ENCODE results near the gene PPM1M. TPM values are rescaled to one million over a fixed set of nuclear protein-coding genes. Genes with fewer than 3 reads are reported as not detected.

Gene PPM1M
- total RNA-seq, 1 donor from 2014 or later: 10.6 TPM

- Mint-ChIP-seq H3K27ac (peak overlapping the region; percentile 94), H3K4me3 (peak overlapping the region; percentile 98), H3K4me1 (peaks cover 23% of the 10 kb centered on the region), H3K9me3 (no peaks in the 10 kb centered on the region), H3K36me3 (peaks cover 23% of the 10 kb centered on the region), H3K27me3 (ENCODE audit: low read depth) (no peaks in the 10 kb centered on the region)
- no peak for DNase-seq (ENCODE audit: low spot score in 2 of 2, unreplicated experiment in 2 of 2)
- no peak for TF ChIP-seq CTCF (IDR thresholded peaks at IDR 0.05; ENCODE audit: unreplicated experiment)
Measured at GRCh38 chr3:52198643-52199608, 46.6 kb upstream of the PPM1M start.

DNA sequence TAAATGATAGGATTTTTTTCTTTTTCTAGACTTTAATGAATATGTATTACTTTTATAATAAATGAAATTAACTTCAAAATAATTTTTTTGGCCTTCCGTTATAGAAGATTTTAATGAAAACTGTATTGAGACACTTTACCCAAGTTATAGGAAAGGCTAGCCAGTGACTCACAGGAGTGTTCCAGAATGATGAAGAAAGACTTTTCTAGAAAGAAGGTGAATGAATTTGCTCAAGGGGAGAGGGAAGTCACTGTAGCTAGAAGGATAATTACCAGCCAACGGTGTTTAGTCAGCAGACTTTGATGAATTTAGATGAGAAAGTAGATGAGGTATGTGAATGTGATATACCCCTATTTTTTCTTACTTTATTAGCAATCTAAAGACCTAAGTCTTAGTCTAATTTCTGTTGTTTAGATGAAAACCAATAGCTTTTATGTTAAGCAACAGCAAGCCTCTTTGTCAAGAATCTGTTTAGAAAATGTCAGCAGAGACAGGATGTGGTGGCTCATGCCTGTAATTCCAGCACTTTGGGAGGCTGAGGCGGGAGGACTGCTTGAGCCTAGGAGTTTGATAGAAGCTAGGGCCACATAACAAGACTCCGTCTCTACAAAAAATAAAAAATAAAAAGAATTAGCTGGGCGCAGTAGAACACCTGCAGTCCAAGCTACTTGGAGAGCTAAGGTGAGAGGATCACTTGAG lies 44.4 kb upstream of the PPM1M start:
- no peak for TF ChIP-seq CTCF (IDR thresholded peaks at IDR 0.05; ENCODE audit: unreplicated experiment)
- Mint-ChIP-seq H3K4me3 (no peak overlapping the region), H3K27ac (no peak overlapping the region), H3K27me3 (ENCODE audit: low read depth) (no peaks in the 10 kb centered on the region), H3K9me3 (peaks cover 3% of the 10 kb centered on the region), H3K36me3 (peaks cover 42% of the 10 kb centered on the region), H3K4me1 (peaks cover 23% of the 10 kb centered on the region)
- DNase-seq (ENCODE audit: low spot score in 2 of 2, unreplicated experiment in 2 of 2): no peak

GRCh38 chr3:52202384-52203077 lies 43.0 kb upstream of the PPM1M start:
- no peaks in the 10 kb centered on the region for H3K27me3 Mint-ChIP-seq (ENCODE audit: low read depth)
- H3K36me3 Mint-ChIP-seq: peaks cover 52% of the 10 kb centered on the region
- DNase-seq (ENCODE audit: low spot score in 2 of 2, unreplicated experiment in 2 of 2): no peak
- H3K4me3 Mint-ChIP-seq: no peak overlapping the region
- H3K4me1 Mint-ChIP-seq: peaks cover 15% of the 10 kb centered on the region
- no peak overlapping the region for H3K27ac Mint-ChIP-seq
- TF ChIP-seq CTCF (IDR thresholded peaks at IDR 0.05; ENCODE audit: unreplicated experiment): no peak
- H3K9me3 Mint-ChIP-seq: peaks cover 3% of the 10 kb centered on the region

GRCh38 chr3:52203701-52204100 lies 41.9 kb upstream of the PPM1M start:
- TF ChIP-seq CTCF (IDR thresholded peaks at IDR 0.05; ENCODE audit: unreplicated experiment): no peak
- no peak for DNase-seq (ENCODE audit: low spot score in 2 of 2, unreplicated experiment in 2 of 2)
- Mint-ChIP-seq H3K27me3 (ENCODE audit: low read depth) (no peaks in the 10 kb centered on the region), H3K9me3 (peaks cover 3% of the 10 kb centered on the region), H3K27ac (no peak overlapping the region), H3K4me3 (no peak overlapping the region), H3K4me1 (peaks cover 10% of the 10 kb centered on the region), H3K36me3 (peaks cover 64% of the 10 kb centered on the region)

DNA sequence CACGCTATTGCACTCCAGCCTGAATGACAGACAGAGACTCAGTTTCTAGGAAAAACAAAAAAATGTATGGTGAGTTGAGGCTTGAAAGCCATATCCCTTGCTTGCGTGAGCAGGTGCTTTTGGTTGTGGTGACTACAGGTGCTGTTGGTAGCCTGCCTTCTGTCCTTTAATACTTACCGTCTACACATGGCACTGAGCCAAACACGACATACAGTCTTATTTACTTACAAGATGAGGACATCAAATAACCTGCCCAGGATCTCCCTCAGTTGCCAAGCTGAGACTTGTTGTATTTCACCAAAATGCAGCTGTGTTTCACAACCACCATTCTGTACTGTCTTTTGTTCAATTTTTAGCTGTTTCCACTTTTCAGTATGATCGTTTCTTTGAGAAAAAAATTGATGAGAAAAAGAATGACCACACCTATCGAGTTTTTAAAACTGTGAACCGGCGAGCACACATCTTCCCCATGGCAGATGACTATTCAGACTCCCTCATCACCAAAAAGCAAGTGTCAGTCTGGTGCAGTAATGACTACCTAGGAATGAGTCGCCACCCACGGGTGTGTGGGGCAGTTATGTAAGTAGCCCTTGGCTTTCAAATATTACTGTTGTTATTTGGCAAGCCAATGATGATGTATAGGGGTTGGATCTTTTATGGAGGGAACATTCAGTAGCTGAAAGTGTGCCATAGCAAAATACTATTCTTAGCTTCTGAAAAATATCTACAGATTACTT lies 41.1 kb upstream of the PPM1M start:
- Mint-ChIP-seq H3K27me3 (ENCODE audit: low read depth) (no peaks in the 10 kb centered on the region), H3K4me3 (no peak overlapping the region), H3K27ac (no peak overlapping the region), H3K36me3 (peaks cover 67% of the 10 kb centered on the region), H3K4me1 (peaks cover 2% of the 10 kb centered on the region), H3K9me3 (peaks cover 3% of the 10 kb centered on the region)
- DNase-seq (ENCODE audit: low spot score in 2 of 2, unreplicated experiment in 2 of 2): no peak
- no peak for TF ChIP-seq CTCF (IDR thresholded peaks at IDR 0.05; ENCODE audit: unreplicated experiment)

Data from mesothelial cell of epicardium (in vitro differentiated cells).